HCT116 (cell line): Measurements from ENCODE around the gene GRIP1. TPM values are rescaled to one million over a fixed set of nuclear protein-coding genes. Genes with fewer than 3 reads are reported as not detected.

ENCODE experiments used
- ATAC-seq: fragments of 200-7000 bp; cut with Tn5 transposase; 2 replicates; pipeline ENCODE4 v1.9.1; 2020; ENCODE audit warnings: mild to moderate bottlenecking, moderate library complexity
- BruUV-seq: library from RNA; stranded (reverse); fragments of 400-500 nt; replicated peaks from 2 replicates; lab custom pipeline; 2021; lab: Mats Ljungman, UMichigan
- CTCF ChIA-PET: fragments of 300-600 bp; sonication (Branson Sonifier 250); formaldehyde crosslinking; loops from one replicate; lab custom pipeline; 2021; ENCODE audit warnings: antibody characterized with exemption; lab: Charles Lee
- POLR2A ChIA-PET: fragments of 300-600, 350-600 bp; sonication (Branson Sonifier 250); formaldehyde crosslinking; loops from one replicate; lab custom pipeline; 2021; ENCODE audit warnings: antibody characterized with exemption; lab: Charles Lee
- RAD21 ChIA-PET, 2 experiments: fragments of 300-600 bp; sonication (Branson Sonifier 250); formaldehyde crosslinking; loops; one replicate each; lab custom pipeline; 2023; ENCODE audit warnings: low total read pairs in 2 of 2; ENCODE audit not compliant: uncharacterized antibody in 2 of 2, unreplicated experiment in 2 of 2, low non-redundant PET in 1 of 2; lab: Charles Lee
- DNase-seq: peaks from one replicate; pipeline ENCODE4 v3.0.0-alpha.2; 2010; ENCODE audit warnings: low read depth, low spot score
- H2AFZ ChIP-seq: fragments of 200-600 bp; shearing (Covaris generic), sonication (generic); 2 replicates; pipeline ENCODE4 v1.6.1; 2017; ENCODE audit warnings: low read depth, mixed run types, mixed read lengths, antibody characterized with exemption, low read length; ENCODE audit not compliant: poor library complexity, severe bottlenecking
- H3K27ac ChIP-seq: 2 replicates; pipeline ENCODE4 v1.5.1; 2012; ENCODE audit warnings: low read depth, low read length
- H3K27me3 ChIP-seq: fragments of 200-600 bp; sonication (generic); 2 replicates; pipeline ENCODE4 v1.6.1; 2016; ENCODE audit warnings: mixed run types, low read length, mixed read lengths; ENCODE audit not compliant: insufficient read depth
- H3K36me3 ChIP-seq, 2 experiments: fragments of 200-500 bp in 1 of 2; fragments of 200-600 bp in 1 of 2; sonication (Bioruptor generic) in 1 of 2; sonication (generic) in 1 of 2; 2 replicates each; pipeline versions ENCODE4 v1.5.1 to v1.6.1; 2014 to 2016; ENCODE audit warnings: low read length in 2 of 2, inconsistent platforms in 1 of 2, mixed read lengths in 1 of 2, mixed run types in 1 of 2; ENCODE audit not compliant: insufficient read depth in 2 of 2, control insufficient read depth in 1 of 2
- H3K4me1 ChIP-seq, 2 experiments: fragments of 200-600 bp in 1 of 2; sonication (generic) in 1 of 2; 2 replicates each; pipeline versions ENCODE4 v1.5.1 to v1.6.1; 2012 to 2017; ENCODE audit warnings: low read length in 2 of 2, inconsistent platforms in 1 of 2, mild to moderate bottlenecking in 1 of 2, mixed read lengths in 1 of 2, mixed run types in 1 of 2, moderate library complexity in 1 of 2; ENCODE audit not compliant: insufficient read depth in 2 of 2, control insufficient read depth in 1 of 2
- H3K4me2 ChIP-seq: fragments of 200-600 bp; sonication (generic); 2 replicates; pipeline ENCODE4 v1.6.1; 2017; ENCODE audit warnings: mixed run types, low read length, mixed read lengths
- H3K4me3 ChIP-seq, 2 experiments: fragments of 200-600 bp in 1 of 2; sonication (generic) in 1 of 2; replicated peaks in 1 of 2; 2 replicates each; pipeline ENCODE4 v1.5.1; 2011 to 2016; ENCODE audit warnings: low read length in 2 of 2, control low read depth in 1 of 2, low read depth in 1 of 2, mild to moderate bottlenecking in 1 of 2, mixed read lengths in 1 of 2, mixed run types in 1 of 2
- H3K79me2 ChIP-seq: fragments of 200-600 bp; sonication (generic); 2 replicates; pipeline ENCODE4 v1.6.1; 2017; ENCODE audit warnings: mild to moderate bottlenecking, mixed run types, low read length, moderate library complexity, mixed read lengths; ENCODE audit not compliant: insufficient read depth
- H3K9ac ChIP-seq: fragments of 200-600 bp; sonication (generic); 2 replicates; pipeline ENCODE4 v1.6.1; 2016; ENCODE audit warnings: low read length, mixed read lengths
- H3K9me2 ChIP-seq: fragments of 200-600 bp; sonication (generic), shearing (Covaris generic); 2 replicates; pipeline ENCODE4 v1.6.1; 2017; ENCODE audit warnings: mixed run types, mild to moderate bottlenecking, moderate library complexity; ENCODE audit not compliant: insufficient read depth
- H3K9me3 ChIP-seq, 2 experiments: fragments of 200-500 bp in 1 of 2; fragments of 200-600 bp in 1 of 2; sonication (Bioruptor generic) in 1 of 2; sonication (generic) in 1 of 2; 2 replicates each; pipeline ENCODE4 v1.6.1; 2014 to 2017; ENCODE audit warnings: low read length in 2 of 2, mixed read lengths in 2 of 2, inconsistent platforms in 1 of 2, low read depth in 1 of 2, mild to moderate bottlenecking in 1 of 2, mixed run types in 1 of 2, moderate library complexity in 1 of 2; ENCODE audit not compliant: control insufficient read depth in 1 of 2, insufficient read depth in 1 of 2
- H4K20me1 ChIP-seq: fragments of 200-600 bp; sonication (generic), shearing (Covaris generic); 2 replicates; pipeline ENCODE4 v1.6.1; 2017; ENCODE audit warnings: mixed run types, mild to moderate bottlenecking, moderate library complexity; ENCODE audit not compliant: insufficient read depth
- CBX3 ChIP-seq: IDR thresholded peaks from 2 replicates; pipeline ENCODE4 v1.6.1; 2012; ENCODE audit warnings: low read depth
- CTCF ChIP-seq, 3 experiments: fragments of 200-600 bp in 1 of 3; sonication (generic) in 1 of 3; IDR thresholded peaks in 2 of 3; conservative IDR thresholded peaks in 1 of 3; 2 replicates each; pipeline ENCODE4 v1.5.1; 2012 to 2017; ENCODE audit warnings: low read depth in 2 of 3, low read length in 2 of 3, antibody characterized with exemption in 1 of 3, borderline replicate concordance in 1 of 3, control low read depth in 1 of 3, mild to moderate bottlenecking in 1 of 3, mixed read lengths in 1 of 3, mixed run types in 1 of 3, moderate library complexity in 1 of 3; ENCODE audit not compliant: insufficient read depth in 1 of 3
- ELF1 ChIP-seq: IDR thresholded peaks from 2 replicates; pipeline ENCODE4 v1.6.1; 2012; ENCODE audit warnings: low read depth, borderline replicate concordance
- EZH2 ChIP-seq: fragments of 200-600 bp; sonication (generic); IDR thresholded peaks from 2 replicates; pipeline ENCODE4 v1.6.1; 2017; ENCODE audit warnings: antibody characterized with exemption, mixed run types
- EZH2phosphoT487 ChIP-seq: fragments of 200-600 bp; IDR thresholded peaks from 2 replicates; pipeline ENCODE4 v1.6.1; 2018; ENCODE audit warnings: antibody characterized with exemption, borderline replicate concordance
- FOSL1 ChIP-seq: IDR thresholded peaks from 2 replicates; pipeline ENCODE4 v1.6.1; 2012; ENCODE audit warnings: low read depth
- POLR2A ChIP-seq: IDR thresholded peaks from 2 replicates; pipeline ENCODE4 v1.7.0; 2011; ENCODE audit warnings: borderline replicate concordance; ENCODE audit not compliant: insufficient read depth, insufficient read length; ENCODE audit errors: extremely low read depth
- POLR2AphosphoS5 ChIP-seq: IDR thresholded peaks from 2 replicates; pipeline ENCODE4 v1.6.1; 2011; ENCODE audit warnings: mild to moderate bottlenecking, low read depth, low read length, moderate library complexity
- SIN3A ChIP-seq: IDR thresholded peaks from 2 replicates; pipeline ENCODE4 v1.6.1; 2012; ENCODE audit warnings: low read depth
- SP1 ChIP-seq: IDR thresholded peaks from 2 replicates; pipeline ENCODE4 v1.6.1; 2012; ENCODE audit warnings: low read depth
- SRF ChIP-seq: IDR thresholded peaks from 2 replicates; pipeline ENCODE4 v1.6.1; 2012; ENCODE audit warnings: low read depth
- ZNF274 ChIP-seq: fragments of 200-500 bp; sonication (Bioruptor generic); IDR thresholded peaks from 2 replicates; pipeline ENCODE4 v1.6.1; 2014; ENCODE audit warnings: mild to moderate bottlenecking, low read depth, low read length, inconsistent platforms
- intact Hi-C: fragments of 100-400 bp; cut with micrococcal nuclease; formaldehyde crosslinking; loops from 2 replicates; pipeline ENCODE4 v1.10.0; 2022
- total RNA-seq: library from RNA; stranded (reverse); gene quantifications from one replicate; pipeline ENCODE4 v1.2.1, GENCODE V29; 2021; ENCODE audit not compliant: unreplicated experiment
- TF ChIP-seq, protein P1 (sequence below): IDR thresholded peaks from 2 replicates; pipeline ENCODE4 v1.6.1; 2012

Gene GRIP1
- total RNA-seq, 1 experiment from 2014 or later, result not detected

DNA sequence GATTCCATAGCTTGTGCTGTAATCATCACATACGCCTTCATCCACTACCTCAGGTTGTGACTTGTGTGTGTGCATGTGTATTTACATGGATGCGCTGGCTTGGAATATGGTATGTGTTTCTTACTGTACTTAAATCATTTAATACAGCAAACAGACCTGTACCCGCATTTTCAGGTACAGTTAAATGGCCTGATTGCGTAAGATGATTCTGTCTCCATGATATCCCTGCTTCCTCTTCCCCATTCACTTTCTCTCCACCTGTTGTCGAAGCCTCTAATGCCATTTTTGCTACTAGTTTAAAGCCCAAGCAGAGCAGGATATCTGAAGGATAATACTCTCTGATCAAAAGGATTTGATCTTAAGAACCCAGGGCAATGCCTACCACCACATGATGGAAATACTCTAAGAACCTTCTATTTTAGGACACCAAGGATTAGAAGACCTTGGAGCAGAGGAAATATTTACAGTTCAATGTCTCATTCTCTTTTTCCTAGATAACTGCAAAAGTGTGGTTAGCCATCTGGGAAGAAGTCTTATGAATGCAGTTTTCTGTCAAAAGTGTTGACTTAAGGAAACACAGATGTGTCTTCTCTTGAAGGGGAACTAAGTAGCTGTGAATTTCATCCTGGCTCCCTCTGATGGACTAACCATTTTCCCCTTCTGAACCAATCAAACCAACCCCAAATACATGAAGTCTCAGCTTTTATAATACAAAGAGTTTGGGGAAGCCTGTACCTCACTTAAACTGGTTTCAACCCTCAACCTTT is 297.9 kb downstream of the GRIP1 start:
- H4K20me1 ChIP-seq, result no peaks in the 10 kb centered on the region
- no peak overlapping the region for H3K9ac ChIP-seq
- DNase-seq (no peak), ATAC-seq (no peak)
- TF ChIP-seq CTCF (IDR thresholded peaks at IDR 0.05 in 2 of 3, conservative IDR thresholded peaks at IDR 0.05 in 1 of 3; ENCODE audit: borderline replicate concordance in 1 of 3, insufficient read depth in 1 of 3, low read depth in 2 of 3, low read length in 2 of 3) (no peak), FOSL1 (no peak), SIN3A (no peak), ZNF274 (no peak), ELF1 (no peak), SRF (no peak), POLR2AphosphoS5 (no peak), POLR2A (no peak), EZH2 (no peak), CBX3 (no peak), SP1 (no peak), EZH2phosphoT487 (no peak)
- TF ChIP-seq, protein P1, sequence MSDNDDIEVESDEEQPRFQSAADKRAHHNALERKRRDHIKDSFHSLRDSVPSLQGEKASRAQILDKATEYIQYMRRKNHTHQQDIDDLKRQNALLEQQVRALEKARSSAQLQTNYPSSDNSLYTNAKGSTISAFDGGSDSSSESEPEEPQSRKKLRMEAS, result no peak
- H3K27ac ChIP-seq, result no peak overlapping the region
- no peaks in the 10 kb centered on the region for H3K9me3 ChIP-seq
- H3K36me3 ChIP-seq, result no peaks in the 10 kb centered on the region
- H2AFZ ChIP-seq, result no peak overlapping the region
- ChIA-PET POLR2A (no interaction called here), RAD21 (no interaction called here), CTCF (interaction anchor here (1.1 kb wide), 1 partner anchor 29 kb away, joined by 3 read pairs; no protein-coding TSS in a partner anchor)
- H3K79me2 ChIP-seq, result no peaks in the 10 kb centered on the region
- no TSS peak for BruUV-seq
- intact Hi-C loops, result no loop called here
- no peak overlapping the region for H3K4me3 ChIP-seq
- H3K4me2 ChIP-seq, result no peak overlapping the region
- H3K9me2 ChIP-seq, result no peaks in the 10 kb centered on the region
- peaks cover 17% of the 10 kb centered on the region for H3K27me3 ChIP-seq
- H3K4me1 ChIP-seq, result no peaks in the 10 kb centered on the region
